Hematopoietic multipotent progenitor cell treated with erythropoietin and hydrocortisone succinate and interleukin-3 and kit ligand, for 8 days (in vitro differentiated cells): Measurements from ENCODE around the gene RPL19.

ENCODE experiments used
- DNase-seq: peaks from one replicate; pipeline ENCODE4 v3.0.0-alpha.2; 2015

The RPL19 gene

DNA sequence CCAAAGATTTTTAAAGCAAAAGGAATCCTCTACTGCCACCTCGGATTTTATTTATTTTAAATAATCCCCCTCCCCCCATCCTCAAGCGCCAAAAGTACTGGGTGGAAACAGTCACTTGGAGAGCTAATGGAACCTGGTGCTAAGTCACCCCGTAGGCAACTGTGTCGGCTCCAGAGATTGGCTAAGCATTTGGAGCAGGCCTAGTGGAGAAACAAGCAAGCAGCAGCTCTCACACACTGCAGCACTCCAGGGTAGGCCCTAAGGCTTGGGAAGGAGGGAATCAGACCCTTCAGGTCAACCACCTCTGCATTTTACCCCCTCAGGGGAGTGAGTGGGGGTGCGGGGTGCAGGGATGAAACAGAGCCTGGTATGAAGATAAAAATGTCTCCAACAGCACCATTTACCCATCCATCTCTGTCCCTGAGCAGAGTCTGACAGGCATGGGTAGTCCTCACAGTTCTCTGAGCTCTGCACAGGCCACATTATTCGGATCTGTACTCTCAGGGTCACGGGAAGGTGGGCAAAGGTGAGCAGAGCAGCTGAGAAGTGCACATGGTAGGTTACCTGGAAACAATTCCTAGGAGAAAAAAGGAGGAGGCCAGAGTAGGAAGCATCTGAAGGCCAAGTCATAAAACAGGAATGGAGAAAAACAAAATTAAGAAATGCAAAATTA is 52.8 kb downstream of the RPL19 start:
- DNase-seq = no peak
